Activated T-cell treated with anti-CD3 and anti-CD28 coated beads, Interleukin-2, amount 50 U/mL, for 48 hours (primary cell): Measurements from ENCODE around the gene F12.

Source experiments
- DNase-seq, 2 experiments: peaks; one replicate each; pipeline ENCODE4 v3.0.0-alpha.2; 2020

The F12 gene

DNA sequence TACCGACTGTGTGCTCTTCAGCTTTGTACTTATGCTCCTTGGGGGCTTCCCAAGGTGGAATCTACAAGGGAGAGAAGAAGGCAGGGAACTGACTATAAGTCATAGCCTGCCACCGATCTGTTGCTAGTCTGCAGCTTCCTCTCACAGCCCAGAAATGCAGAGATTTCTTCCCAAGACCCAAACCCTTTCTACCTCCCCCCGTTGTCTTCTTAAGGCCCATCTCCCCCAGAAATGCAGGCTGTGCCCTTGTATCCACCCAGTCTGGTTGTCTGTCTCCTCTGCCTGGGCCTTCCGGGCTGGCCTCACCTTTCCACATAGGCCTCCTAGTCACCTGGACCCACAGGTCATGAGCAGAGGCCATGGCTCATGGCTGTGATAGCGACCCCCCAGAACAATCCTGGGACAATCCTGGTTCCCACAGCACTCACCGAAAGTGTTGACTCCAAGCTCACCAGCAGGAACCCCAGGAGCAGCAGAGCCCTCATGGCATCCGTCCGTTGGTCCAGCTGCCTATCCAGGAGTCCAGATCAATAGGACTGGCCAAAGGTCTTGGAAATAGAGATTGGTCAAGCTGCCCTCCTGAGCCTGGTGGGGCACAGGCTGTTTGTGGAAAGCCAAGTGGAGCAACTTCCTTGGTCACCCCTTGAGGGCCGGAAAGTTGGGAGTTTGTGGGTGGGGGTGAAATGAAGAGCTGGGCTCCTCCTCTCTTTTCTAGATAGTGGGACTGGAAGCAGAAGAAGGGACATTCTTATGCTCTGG lies at the start of gene F12:
F12 (minus strand) TSS at position 522 of the 759 bp plus-strand sequence; CDS start at position 485, 37 bp downstream.
- no peak for DNase-seq

DNA sequence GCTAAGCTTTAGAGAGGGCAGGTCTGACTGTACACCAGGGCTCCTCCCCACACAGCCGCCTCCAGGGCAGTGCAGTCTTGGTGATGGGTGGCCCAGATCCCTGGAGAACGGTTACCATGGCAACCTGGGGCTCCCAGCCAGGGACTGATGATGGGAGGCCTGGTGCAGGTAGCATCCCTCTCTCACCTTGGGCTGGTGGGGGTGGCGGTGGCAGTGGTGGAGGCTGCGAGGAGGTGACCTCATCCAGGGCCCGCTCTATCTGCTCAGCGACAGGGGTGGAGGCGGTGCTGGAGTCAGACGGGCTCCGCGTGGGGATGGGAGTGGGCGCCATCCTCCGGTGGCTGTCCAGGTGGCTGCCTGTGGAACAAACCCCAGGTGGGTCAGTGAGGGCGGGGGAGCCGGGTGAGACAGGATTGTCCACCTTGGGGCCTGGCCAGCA lies 49.6 kb upstream of the F12 start:
- DNase-seq = no peak

GRCh38 chr5:177457852-177458681 lies 48.7 kb upstream of the F12 start:
- no peak for DNase-seq

DNA sequence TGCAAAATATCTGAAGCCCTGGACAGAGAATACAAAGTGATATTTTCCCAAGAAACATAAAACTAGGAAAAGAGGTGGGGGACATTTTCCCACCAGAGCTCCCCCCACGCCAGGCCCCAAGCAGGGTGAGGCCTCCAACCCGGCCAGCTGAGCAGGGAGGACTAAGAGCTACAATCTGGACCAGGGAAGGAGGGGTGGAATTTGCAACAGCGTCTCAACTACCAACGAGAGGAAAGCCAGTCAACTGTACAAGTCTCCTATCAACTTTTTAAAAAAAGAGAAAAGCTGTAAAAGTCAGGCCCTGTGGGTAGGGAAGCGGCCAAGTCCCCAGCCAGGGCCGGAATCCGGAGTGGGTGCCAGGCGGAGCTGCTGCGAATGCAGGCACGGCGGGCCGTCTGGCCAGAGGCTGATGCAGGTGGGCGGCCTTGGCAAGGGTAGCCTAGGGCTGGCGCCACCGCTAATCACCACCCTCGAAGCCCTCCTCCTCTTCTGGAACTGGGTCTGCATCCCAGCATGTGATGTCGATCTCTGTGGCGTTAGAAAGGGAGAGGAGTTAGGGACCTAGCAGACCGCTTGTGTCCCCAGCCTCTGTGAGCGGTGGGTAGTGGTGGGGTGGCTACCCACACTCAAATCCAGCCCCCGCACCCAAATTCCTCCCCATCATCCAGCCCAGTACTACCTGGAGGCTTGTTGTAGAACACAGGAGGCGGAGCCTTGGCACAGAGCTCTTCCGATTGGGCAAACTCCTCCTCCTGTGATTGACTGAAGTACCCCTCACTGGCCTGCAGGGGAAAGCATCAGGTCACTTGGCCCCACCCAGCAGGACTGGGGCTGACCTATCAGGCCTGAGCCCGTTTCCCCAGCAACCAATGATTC lies 47.9 kb upstream of the F12 start:
- peak; percentile 75 to 80 for DNase-seq

DNA sequence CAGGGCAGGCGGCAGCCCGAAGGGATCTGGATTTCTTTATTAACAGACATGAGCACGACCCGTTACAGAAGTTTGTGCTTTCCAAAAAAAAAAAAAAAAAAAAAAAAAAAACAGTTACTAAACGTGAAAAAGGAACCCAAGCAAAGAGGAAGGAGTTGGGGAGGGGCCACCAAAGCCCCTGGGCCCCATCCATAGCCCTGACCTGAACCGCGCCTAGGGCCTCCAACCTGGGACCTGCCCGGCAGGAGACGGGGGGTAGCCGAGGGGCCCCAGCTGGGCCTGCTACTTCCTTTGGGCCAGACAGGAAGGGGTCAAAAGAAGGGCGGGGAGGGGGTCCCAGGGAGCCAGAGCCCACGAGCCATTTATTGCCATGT lies 47.2 kb upstream of the F12 start:
- no peak for DNase-seq

DNA sequence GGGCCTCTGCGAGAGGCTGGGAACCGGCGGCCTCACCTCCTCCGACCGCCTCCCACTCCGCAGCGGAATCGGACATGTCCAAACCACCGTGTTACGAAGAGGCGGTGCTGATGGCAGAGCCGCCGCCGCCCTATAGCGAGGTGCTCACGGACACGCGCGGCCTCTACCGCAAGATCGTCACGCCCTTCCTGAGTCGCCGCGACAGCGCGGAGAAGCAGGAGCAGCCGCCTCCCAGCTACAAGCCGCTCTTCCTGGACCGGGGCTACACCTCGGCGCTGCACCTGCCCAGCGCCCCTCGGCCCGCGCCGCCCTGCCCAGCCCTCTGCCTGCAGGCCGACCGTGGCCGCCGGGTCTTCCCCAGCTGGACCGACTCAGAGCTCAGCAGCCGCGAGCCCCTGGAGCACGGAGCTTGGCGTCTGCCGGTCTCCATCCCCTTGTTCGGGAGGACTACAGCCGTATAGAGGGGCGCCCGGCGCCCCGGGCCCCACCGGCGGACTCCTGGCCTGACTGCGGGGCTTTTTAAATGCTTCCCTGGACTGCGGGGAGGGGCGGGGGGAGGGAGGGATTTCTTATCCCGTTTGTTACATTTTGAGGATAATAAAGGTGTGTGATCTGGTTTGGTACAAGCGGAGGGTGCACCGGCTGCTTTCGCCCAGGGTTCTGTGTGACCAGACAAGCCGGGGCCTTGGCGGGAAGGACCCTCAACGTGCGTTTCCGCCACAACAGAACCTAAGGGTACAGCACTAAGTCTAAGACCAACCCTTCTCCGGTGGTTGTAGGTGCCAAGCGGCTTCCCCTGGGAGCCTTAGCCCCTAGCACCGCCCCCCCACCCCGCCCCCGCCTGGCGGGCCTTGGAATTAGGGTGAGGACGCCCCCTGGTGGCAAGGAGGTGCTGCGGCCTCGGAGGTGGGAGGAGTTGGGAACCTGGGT lies 46.6 kb upstream of the F12 start:
- DNase-seq = peak; percentile 98 to 99

DNA sequence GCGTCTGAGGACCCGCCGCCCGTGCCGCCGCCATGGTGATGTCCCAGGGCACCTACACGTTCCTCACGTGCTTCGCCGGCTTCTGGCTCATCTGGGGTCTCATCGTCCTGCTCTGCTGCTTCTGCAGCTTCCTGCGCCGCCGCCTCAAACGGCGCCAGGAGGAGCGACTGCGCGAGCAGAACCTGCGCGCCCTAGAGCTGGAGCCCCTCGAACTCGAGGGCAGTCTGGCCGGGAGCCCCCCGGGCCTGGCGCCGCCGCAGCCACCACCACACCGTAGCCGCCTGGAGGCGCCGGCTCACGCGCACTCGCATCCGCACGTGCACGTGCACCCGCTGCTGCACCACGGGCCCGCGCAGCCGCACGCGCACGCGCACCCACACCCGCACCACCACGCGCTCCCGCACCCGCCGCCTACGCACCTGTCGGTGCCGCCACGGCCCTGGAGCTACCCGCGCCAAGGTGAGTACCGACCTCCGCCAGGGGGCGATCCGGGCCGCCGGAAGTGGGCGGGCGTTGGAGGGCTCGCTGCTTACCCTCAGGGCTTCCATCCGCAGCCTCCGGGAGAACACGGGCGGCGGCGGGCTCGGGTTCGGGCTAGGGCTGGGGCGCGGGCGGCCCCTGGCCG lies 45.8 kb upstream of the F12 start:
- DNase-seq = peak; percentile 97 to 98

GRCh38 chr5:177454397-177455035 lies 45.2 kb upstream of the F12 start:
- peak; percentile 97 to 98 for DNase-seq

- DNase-seq = no peak
These were observed 44.6 kb upstream of the F12 start for GRCh38 chr5:177453852-177454396.

- DNase-seq = no peak
These were observed 43.6 kb upstream of the F12 start for GRCh38 chr5:177452688-177453638.

DNA sequence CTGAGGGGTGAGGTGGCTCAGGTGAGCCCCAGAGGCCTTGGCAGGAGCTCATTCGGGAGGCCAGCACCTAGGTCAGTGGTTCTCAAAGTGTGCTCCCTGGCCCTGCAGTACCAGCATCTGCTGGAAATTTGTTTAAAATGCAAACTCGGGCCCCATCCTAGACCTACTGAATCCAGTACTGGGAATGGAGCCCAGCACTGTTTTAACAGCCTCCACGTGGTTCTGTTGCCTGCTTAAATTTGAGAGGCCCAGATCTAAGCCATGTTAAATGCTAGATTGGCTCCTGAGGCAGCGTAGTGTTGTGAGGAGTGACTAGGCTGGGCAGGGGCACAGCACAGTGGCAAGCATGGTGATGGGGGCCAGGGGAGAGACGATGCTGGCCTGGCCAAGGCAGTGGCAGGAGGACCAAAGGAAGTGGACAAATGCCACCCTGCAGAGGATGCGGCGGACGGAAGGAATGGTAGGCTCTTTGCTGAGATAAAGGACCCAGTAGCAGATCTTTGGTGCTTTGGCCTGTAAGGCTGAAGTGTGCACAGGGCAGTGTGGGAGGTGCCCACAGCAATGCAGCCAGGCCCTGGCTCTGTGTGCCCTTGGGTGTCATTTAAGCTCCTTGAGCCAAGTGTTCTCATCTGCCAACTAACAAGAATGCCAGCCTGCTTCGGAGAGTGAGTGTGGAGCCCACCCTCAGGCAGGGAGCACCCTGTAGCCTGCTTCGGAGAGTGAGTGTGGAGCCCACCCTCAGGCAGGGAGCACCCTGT lies 41.5 kb upstream of the F12 start:
- DNase-seq = no peak

DNA sequence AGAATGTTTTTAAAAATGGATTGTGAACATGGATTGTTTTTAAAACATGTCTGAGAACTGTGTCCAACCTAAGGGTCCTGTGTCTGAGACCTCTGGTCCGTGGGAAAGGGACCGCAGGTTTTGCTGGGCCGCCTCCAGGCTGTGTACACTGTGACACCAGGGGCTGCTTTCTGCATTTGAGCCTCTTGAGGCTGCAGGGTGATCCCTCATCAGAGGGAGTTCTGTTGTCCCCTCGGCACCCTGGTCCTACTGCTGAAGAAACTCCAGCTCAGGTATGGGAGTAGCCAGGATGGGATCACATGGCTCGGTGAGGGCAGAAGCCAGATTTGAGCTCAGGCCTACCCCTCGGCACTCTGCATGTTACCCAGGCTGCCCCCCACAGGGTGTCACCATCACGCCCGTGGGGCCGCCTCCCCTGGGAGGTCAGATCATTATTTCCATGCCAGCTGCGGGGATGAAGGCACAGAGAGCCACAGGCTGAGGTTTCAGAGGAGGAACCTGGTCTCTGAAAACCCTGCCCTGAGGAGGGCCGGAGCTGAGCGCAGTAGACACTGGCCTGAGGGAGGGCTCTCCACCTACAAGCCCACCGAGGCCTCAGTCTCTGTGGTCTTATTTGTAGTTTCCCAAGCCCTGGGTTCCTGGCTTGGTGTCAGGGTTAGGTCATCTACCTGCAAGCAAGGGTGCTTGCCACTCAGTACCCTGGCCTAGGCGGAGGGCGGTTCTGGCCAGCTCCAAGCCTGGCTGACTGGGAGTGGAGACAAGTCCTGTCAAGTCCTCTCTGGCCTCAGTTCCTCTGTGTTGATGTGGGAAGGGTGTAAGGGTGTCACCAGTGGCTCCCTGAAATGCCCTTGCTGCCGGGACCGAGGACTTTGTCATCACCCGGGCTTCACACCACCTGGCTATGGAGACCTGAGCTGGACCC lies 40.0 kb upstream of the F12 start:
- peak in 1 of 2 experiments; percentile 35 for DNase-seq

DNA sequence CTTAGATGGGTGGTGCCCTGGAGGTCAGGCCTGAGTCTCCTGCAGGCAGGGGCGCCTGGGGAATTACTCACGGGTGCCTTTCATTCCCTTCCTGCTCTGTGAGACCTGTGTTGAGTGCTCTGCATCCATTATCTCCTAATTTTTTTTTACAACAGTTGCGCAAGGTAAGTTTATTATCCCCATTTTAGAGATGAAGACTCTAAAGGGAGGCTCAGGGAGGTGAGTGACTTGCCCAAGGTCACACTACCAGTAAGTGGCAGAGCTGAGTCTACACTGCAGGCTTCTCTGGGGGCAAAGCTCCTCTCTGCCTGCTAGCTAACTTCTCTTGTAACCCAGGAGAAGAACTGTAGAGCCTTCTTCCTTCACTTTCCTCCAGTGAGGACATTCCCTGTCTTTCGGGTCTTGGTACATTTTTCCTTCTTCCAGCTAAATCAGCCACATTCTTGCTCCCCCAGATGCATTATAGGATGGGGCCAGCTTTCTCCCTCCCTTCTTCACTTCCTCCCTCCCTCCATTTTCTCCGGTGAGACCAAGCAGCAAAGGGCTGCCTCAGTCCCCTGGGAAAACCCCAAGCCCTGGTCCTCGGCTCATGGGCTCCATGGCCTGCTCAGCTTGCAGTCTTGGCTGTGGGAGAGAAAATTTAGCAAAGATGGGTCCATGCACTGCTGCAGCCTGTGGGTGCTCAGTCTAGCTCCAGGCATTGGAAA lies 39.0 kb upstream of the F12 start:
- peak in 1 of 2 experiments; percentile 28 for DNase-seq

DNA sequence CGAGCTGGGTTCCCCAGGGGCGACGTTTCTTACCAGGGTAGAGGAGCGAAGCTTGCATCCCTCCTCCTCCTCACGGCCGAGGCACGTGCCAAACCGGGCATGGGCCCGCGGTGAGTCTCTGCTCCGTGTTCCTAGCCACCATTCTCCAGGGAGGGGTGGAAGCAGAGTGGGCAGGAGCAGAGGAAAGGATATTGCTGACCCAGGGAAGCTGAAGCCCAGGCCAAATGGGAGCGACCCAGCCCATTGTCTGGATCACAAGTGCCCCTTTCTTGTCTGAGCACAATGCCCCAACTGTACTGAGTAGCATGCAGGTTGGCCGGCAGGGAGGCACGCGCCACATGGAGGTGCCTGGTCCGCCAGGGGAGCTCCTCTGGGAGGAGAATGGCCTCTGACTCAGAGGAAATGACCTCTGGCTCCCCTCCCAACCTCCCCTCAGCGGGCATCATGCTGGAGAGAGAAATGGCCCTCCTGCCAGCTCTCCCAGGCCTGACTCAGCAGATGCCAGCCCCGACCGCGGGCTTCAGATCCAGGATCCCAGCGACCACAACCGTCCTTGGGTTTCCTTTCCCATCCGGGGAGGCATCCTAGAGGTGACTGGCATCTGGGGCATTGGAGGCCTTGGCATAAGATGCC lies 38.4 kb upstream of the F12 start:
- peak in 1 of 2 experiments; percentile 63 for DNase-seq

DNA sequence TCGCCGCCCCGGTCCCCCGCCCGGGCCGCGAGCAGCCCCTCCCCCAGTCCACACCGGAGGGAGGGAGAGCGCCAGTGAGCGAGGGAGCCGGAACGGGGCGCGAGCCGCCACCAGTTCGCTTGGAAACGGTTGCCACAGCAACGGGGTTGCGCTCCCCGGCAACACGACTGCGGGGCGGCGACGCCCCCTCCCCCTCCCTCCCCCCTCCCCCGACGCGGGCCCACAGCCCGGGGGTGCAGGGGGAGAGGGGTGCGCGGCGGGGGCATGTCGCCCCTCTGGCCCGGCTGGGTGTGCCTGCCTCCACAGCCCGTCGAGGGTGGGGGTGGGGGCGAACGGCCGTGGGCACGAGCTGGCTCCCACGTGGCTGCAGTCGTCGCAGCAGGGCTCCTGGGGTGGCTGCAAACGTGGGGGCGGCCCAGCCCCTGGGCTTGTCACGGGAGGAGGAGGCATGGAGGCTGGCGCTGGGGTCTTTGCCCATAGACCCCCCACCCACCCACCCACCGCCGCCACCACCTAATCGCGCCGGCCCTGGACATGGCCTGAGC lies 37.8 kb upstream of the F12 start:
- peak; percentile 71 to 79 for DNase-seq
